ENCODE measurements around the gene THOC6.
"Not testable (repeated sequence)": the region's sequence is repeated elsewhere in the genome, so short reads cannot be mapped to it uniquely, and the experiment has no call there.

The THOC6 gene

GRCh38 chr16:3074860-3075522 is 51.2 kb downstream of the THOC6 start:
- no peak overlapping the region for H3K4me3 ChIP-seq (ENCODE audit: low read length)
- no peak overlapping the region for H3K27ac ChIP-seq (ENCODE audit: low read length)
- H3K9me3 ChIP-seq (ENCODE audit: insufficient read depth, low read depth, low read length) = no peaks in the 10 kb centered on the region
- no peaks in the 10 kb centered on the region for H3K36me3 ChIP-seq (ENCODE audit: insufficient read depth, low read depth, low read length)
- H3K4me1 ChIP-seq (ENCODE audit: insufficient read depth, low read length) = no peaks in the 10 kb centered on the region
- no peak overlapping the region for H3K9ac ChIP-seq (ENCODE audit: low read depth, low read length)
- peaks cover 9% of the 10 kb centered on the region; the same call in 1 of the 2 replicates for H3K27me3 ChIP-seq (ENCODE audit: insufficient read depth, low read length)

GRCh38 chr16:3075523-3075915 is 51.7 kb downstream of the THOC6 start:
- Histone ChIP-seq H3K4me3 (ENCODE audit: low read length) (no peak overlapping the region), H3K27ac (ENCODE audit: low read length) (no peak overlapping the region), H3K27me3 (ENCODE audit: insufficient read depth, low read length) (peaks cover 9% of the 10 kb centered on the region; the same call in 1 of the 2 replicates), H3K36me3 (ENCODE audit: insufficient read depth, low read depth, low read length) (no peaks in the 10 kb centered on the region), H3K9me3 (ENCODE audit: insufficient read depth, low read depth, low read length) (no peaks in the 10 kb centered on the region), H3K4me1 (ENCODE audit: insufficient read depth, low read length) (no peaks in the 10 kb centered on the region), H3K9ac (ENCODE audit: low read depth, low read length) (no peak overlapping the region)

GRCh38 chr16:3075946-3076345 is 52.1 kb downstream of the THOC6 start:
- H3K9me3 ChIP-seq (ENCODE audit: insufficient read depth, low read depth, low read length); H3K36me3 ChIP-seq (ENCODE audit: insufficient read depth, low read depth, low read length); H3K4me1 ChIP-seq (ENCODE audit: insufficient read depth, low read length); H3K9ac ChIP-seq (ENCODE audit: low read depth, low read length); H3K27me3 ChIP-seq (ENCODE audit: insufficient read depth, low read length); H3K4me3 ChIP-seq (ENCODE audit: low read length); H3K27ac ChIP-seq (ENCODE audit: low read length): not testable (repeated sequence)

- H3K4me1 ChIP-seq (ENCODE audit: insufficient read depth, low read length) = no peaks in the 10 kb centered on the region
- H3K27ac ChIP-seq (ENCODE audit: low read length) = no peak overlapping the region
These were observed 52.7 kb downstream of the THOC6 start for GRCh38 chr16:3076577-3076976.

More at GRCh38 chr16:3076577-3076976, 52.7 kb downstream of the THOC6 start:
- Histone ChIP-seq H3K9me3 (ENCODE audit: insufficient read depth, low read depth, low read length) (no peaks in the 10 kb centered on the region), H3K36me3 (ENCODE audit: insufficient read depth, low read depth, low read length) (no peaks in the 10 kb centered on the region), H3K27me3 (ENCODE audit: insufficient read depth, low read length) (peaks cover 9% of the 10 kb centered on the region; the same call in 1 of the 2 replicates), H3K4me3 (ENCODE audit: low read length) (no peak overlapping the region), H3K9ac (ENCODE audit: low read depth, low read length) (no peak overlapping the region)

All from iPS-20b (cell line).